K562 (cell line): Measurements from ENCODE around the gene LRGUK.

ENCODE experiments used
- BCL6 ChIP-seq: fragments of 250-450 bp; sonication (Bioruptor Pico); IDR thresholded peaks from 2 replicates; pipeline ENCODE4 v1.4.0; 2020
- BMI1 ChIP-seq: fragments of 150-350 bp; IDR thresholded peaks from 2 replicates; pipeline ENCODE4 v1.6.1; 2014; ENCODE audit warnings: low read length
- CBFB ChIP-seq: sonication (generic); formaldehyde crosslinking; IDR thresholded peaks from 2 replicates; pipeline ENCODE4 v1.4.0; 2020; ENCODE audit warnings: mild to moderate bottlenecking, missing genetic modification reagents
- CEBPB ChIP-seq: fragments of 450-650 bp; IDR thresholded peaks from 2 replicates; pipeline ENCODE4 v1.6.1; 2016; ENCODE audit warnings: missing genetic modification characterization, missing compliant biosample characterization
- HDAC6 ChIP-seq: IDR thresholded peaks from 2 replicates; pipeline ENCODE4 v1.6.1; 2012; ENCODE audit warnings: low read depth, mild to moderate bottlenecking, control low read depth, inconsistent platforms, low read length, moderate library complexity
- MYNN ChIP-seq, 2 experiments: sonication (generic); formaldehyde crosslinking in 1 of 2; IDR thresholded peaks; 2 replicates each; pipeline versions ENCODE4 v1.5.0 to v1.6.1; 2016 to 2020; ENCODE audit warnings: antibody characterized with exemption in 1 of 2, missing genetic modification reagents in 1 of 2
- NR3C1 ChIP-seq: sonication (generic); formaldehyde crosslinking; IDR thresholded peaks from 2 replicates; pipeline ENCODE4 v1.8.1; 2022; ENCODE audit warnings: missing genetic modification reagents
- NRF1 ChIP-seq, 2 experiments: fragments of 450-650 bp; IDR thresholded peaks in 1 of 2; conservative IDR thresholded peaks in 1 of 2; 2 replicates each; pipeline ENCODE4 v1.6.1; 2014; ENCODE audit warnings: mild to moderate bottlenecking in 2 of 2
- POLR2A ChIP-seq: fragments of 450-650 bp; conservative IDR thresholded peaks from 2 replicates; pipeline ENCODE4 v1.6.1; 2016
- SMAD3 ChIP-seq: fragments of 450-650 bp; formaldehyde crosslinking; conservative IDR thresholded peaks from 2 replicates; pipeline ENCODE4 v1.4.0; 2020; ENCODE audit warnings: mild to moderate bottlenecking
- ZBTB33 ChIP-seq: sonication (generic); formaldehyde crosslinking; IDR thresholded peaks from 2 replicates; pipeline ENCODE4 v1.8.1; 2023; ENCODE audit warnings: mild to moderate bottlenecking, missing genetic modification reagents
- ZEB2 ChIP-seq: fragments of 450-650 bp; IDR thresholded peaks from 2 replicates; pipeline ENCODE4 v1.6.1; 2016
- ZKSCAN8 ChIP-seq: fragments of 200-800 bp; sonication (Bioruptor generic); IDR thresholded peaks from 2 replicates; pipeline ENCODE4 v1.6.1; 2016; ENCODE audit warnings: missing genetic modification characterization, missing compliant biosample characterization
- TF ChIP-seq, protein P1 (sequence below), 3 experiments: IDR thresholded peaks in 2 of 3; conservative IDR thresholded peaks in 1 of 3; 2 replicates each; pipeline ENCODE4 v1.5.1; 2011 to 2012; ENCODE audit warnings: low read length in 3 of 3, mild to moderate bottlenecking in 3 of 3, control low read depth in 2 of 3, improper control_type of control experiment in 1 of 3, inconsistent platforms in 1 of 3, low read depth in 1 of 3, mixed read lengths in 1 of 3, moderate library complexity in 1 of 3; ENCODE audit not compliant: insufficient read depth in 2 of 3

DNA sequence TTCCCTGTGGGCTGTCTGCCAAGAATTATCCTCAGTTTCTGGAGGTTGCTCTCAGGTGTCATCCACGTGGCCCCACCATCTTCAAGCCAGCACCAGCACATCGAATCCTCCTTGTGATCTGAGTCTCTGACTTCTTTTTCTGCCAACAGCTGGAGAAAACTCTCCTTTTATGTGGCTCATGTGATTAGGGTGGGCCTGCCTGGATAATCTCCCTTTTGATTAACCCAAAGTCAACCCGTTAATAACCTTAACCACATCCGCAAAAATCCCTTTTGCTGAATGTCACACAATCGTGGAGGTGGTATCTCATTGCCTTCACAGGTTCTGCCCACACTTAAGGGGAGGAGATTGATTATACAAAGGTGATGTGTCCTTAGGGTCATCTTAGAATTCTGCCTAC is 73.8 kb downstream of the LRGUK start:
- TF ChIP-seq, protein P1, sequence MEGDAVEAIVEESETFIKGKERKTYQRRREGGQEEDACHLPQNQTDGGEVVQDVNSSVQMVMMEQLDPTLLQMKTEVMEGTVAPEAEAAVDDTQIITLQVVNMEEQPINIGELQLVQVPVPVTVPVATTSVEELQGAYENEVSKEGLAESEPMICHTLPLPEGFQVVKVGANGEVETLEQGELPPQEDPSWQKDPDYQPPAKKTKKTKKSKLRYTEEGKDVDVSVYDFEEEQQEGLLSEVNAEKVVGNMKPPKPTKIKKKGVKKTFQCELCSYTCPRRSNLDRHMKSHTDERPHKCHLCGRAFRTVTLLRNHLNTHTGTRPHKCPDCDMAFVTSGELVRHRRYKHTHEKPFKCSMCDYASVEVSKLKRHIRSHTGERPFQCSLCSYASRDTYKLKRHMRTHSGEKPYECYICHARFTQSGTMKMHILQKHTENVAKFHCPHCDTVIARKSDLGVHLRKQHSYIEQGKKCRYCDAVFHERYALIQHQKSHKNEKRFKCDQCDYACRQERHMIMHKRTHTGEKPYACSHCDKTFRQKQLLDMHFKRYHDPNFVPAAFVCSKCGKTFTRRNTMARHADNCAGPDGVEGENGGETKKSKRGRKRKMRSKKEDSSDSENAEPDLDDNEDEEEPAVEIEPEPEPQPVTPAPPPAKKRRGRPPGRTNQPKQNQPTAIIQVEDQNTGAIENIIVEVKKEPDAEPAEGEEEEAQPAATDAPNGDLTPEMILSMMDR (IDR thresholded peaks at IDR 0.05 in 2 of 3, conservative IDR thresholded peaks at IDR 0.05 in 1 of 3; ENCODE audit: insufficient read depth in 2 of 3, low read depth in 1 of 3, low read length in 3 of 3): no peak
- no peak for TF ChIP-seq CBFB
- no peak for TF ChIP-seq NR3C1 (CRISPR knock-in tag)
- no peak for TF ChIP-seq CEBPB
- TF ChIP-seq ZBTB33: no peak
- TF ChIP-seq BCL6 (CRISPR knock-in tag): no peak
- TF ChIP-seq MYNN (IDR thresholded peaks at IDR 0.05): no peak
- TF ChIP-seq MYNN (CRISPR knock-in tag; IDR thresholded peaks at IDR 0.05): no peak
- no peak for TF ChIP-seq ZEB2
- TF ChIP-seq ZKSCAN8: no peak
- no peak for TF ChIP-seq BMI1
- TF ChIP-seq NRF1 (conservative IDR thresholded peaks at IDR 0.05 in 1 of 2, IDR thresholded peaks at IDR 0.05 in 1 of 2): no peak
- TF ChIP-seq SMAD3 (CRISPR knock-in tag): no peak
- TF ChIP-seq HDAC6: no peak
- TF ChIP-seq POLR2A: no peak
